GM12891 (cell line): Measurements from ENCODE around the gene LGI2.

Experiments
- POU2F2 ChIP-seq: IDR thresholded peaks from 2 replicates; pipeline ENCODE4 v1.6.1; 2011; ENCODE audit warnings: low read depth, mild to moderate bottlenecking, control low read depth, low read length, moderate library complexity
- TAF1 ChIP-seq: IDR thresholded peaks from 2 replicates; pipeline ENCODE4 v1.6.1; 2011; ENCODE audit warnings: low read depth, low read length, control low read depth

- no peak for TF ChIP-seq TAF1
- TF ChIP-seq POU2F2, result no peak
Observed at GRCh38 chr4:24966076-24966475, 64.7 kb downstream of the LGI2 start.
